Endothelial cell (in vitro differentiated cells): ENCODE data around the gene SERGEF. TPM values are rescaled to one million over a fixed set of nuclear protein-coding genes. Genes with fewer than 3 reads are reported as not detected.
A peak's percentile ranks its signal among the peaks of the same experiment; 100 is the strongest.

ENCODE experiments used
- DNase-seq: peaks from one replicate; pipeline ENCODE4 v3.0.0; 2021; ENCODE audit warnings: low spot score
- H3K27ac Mint-ChIP-seq: one replicate; pipeline ENCODE4 v1.8.0; 2021; ENCODE audit warnings: mixed read lengths, inconsistent platforms; ENCODE audit not compliant: unreplicated experiment
- H3K27me3 Mint-ChIP-seq: one replicate; pipeline ENCODE4 v1.8.0; 2021; ENCODE audit warnings: mild to moderate bottlenecking, moderate library complexity, mixed read lengths, inconsistent platforms; ENCODE audit not compliant: unreplicated experiment
- H3K36me3 Mint-ChIP-seq: one replicate; pipeline ENCODE4 v1.8.0; 2021; ENCODE audit warnings: mild to moderate bottlenecking, low read depth, mixed read lengths, inconsistent platforms; ENCODE audit not compliant: unreplicated experiment
- H3K4me1 Mint-ChIP-seq: one replicate; pipeline ENCODE4 v1.8.0; 2021; ENCODE audit warnings: mild to moderate bottlenecking, mixed read lengths, inconsistent platforms; ENCODE audit not compliant: unreplicated experiment
- H3K4me3 Mint-ChIP-seq: one replicate; pipeline ENCODE4 v1.8.0; 2021; ENCODE audit warnings: mild to moderate bottlenecking, mixed read lengths, inconsistent platforms; ENCODE audit not compliant: unreplicated experiment
- H3K9me3 Mint-ChIP-seq: one replicate; pipeline ENCODE4 v1.8.0; 2021; ENCODE audit warnings: mixed read lengths, inconsistent platforms; ENCODE audit not compliant: unreplicated experiment
- CTCF ChIP-seq: fragments of 200-600 bp; sonication (generic); IDR thresholded peaks from one replicate; pipeline ENCODE4 v1.5.0; 2021; ENCODE audit warnings: antibody characterized with exemption; ENCODE audit not compliant: unreplicated experiment
- total RNA-seq: library from RNA; stranded (reverse); fragmentation: NEBNext Ultra II Directional; extraction: Animal tissue kit (Norgen Biotek cat#: 25700); gene quantifications from one replicate; pipeline ENCODE4 v1.2.1, GENCODE V29; 2021; ENCODE audit not compliant: unreplicated experiment

Gene SERGEF
- total RNA-seq, 1 donor from 2014 or later: 19.1 TPM

- Mint-ChIP-seq H3K27me3 (no peaks in the 10 kb centered on the region), H3K9me3 (no peaks in the 10 kb centered on the region), H3K27ac (no peak overlapping the region), H3K36me3 (no peaks in the 10 kb centered on the region), H3K4me1 (no peaks in the 10 kb centered on the region), H3K4me3 (no peak overlapping the region)
- TF ChIP-seq CTCF: no peak
- DNase-seq: no peak
These were observed 190.5 kb downstream of the SERGEF start for GRCh38 chr11:17822401-17822781.

DNA sequence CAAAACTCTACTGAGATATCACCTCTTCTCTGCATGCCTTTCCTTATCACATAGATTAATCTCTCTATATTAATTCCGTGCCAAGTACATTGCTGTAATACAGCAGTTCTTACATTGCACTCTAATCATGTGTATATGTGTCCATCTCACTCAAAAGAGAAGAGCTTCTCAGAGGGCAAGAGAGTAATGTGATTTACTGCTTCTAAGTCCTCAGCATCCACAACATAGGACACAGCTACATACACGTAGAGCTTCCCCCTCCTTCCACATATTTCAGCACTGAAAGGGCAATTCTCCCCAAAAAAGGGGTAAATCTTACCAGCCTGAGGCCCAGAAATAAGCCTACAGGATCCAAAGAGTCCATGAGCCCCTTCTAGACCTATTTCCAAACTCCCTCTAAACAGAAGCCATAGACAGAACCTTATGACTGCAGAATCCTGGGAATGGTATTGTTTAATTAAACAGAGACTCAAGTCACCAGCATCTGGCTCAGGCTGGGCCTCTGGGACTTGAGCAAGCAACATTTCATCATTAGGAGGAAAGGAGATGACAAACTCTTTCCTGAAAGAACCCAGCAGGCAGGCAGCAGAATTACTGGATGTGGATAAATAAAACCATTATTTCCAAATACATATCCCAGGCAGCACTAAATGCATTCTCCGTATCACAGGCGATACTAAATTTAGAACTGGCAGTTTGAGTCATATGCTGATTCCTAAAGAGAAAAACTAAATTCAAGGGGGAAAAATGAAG is 191.0 kb downstream of the SERGEF start:
- TF ChIP-seq CTCF: no peak
- Mint-ChIP-seq H3K4me1 (peaks cover under 1% of the 10 kb centered on the region), H3K4me3 (no peak overlapping the region), H3K27ac (no peak overlapping the region), H3K9me3 (no peaks in the 10 kb centered on the region), H3K27me3 (no peaks in the 10 kb centered on the region), H3K36me3 (no peaks in the 10 kb centered on the region)
- no peak for DNase-seq

DNA sequence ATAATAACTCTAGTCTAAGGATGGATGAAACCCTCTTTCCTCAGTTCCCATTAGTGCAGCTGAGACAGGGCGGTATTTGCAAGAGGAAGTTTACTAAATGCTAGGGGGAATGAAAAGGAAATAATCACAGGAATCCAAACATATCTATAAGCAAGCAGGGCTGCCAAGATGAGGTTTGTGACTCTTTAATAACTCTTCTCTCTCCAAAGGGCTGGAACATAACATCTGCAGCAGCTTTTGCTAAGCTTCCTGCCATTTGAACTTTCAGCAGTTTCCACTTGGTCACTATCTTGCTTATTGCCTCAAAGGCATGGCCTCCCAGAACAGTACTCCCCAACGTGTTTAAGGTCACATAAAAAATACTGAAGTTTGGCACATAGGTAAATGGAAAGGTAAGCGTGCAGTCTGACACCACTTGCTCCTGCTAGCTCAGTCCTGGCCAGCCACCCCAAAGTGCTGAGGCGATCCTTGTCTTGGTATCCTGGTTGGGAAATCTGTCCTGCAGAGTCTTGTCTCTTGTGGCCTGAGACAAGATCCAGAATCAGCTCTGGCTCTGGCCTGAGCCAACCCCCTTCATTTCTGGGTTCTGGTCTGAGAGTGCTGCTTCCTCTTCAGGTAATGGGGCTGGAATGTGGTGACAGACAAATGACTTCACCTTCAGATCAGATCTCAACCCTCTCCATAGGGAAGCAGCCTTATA is 196.5 kb downstream of the SERGEF start:
- DNase-seq: no peak
- H3K36me3 Mint-ChIP-seq: no peaks in the 10 kb centered on the region
- no peak overlapping the region for H3K27ac Mint-ChIP-seq
- peaks cover 39% of the 10 kb centered on the region for H3K4me1 Mint-ChIP-seq
- H3K27me3 Mint-ChIP-seq: peaks cover 5% of the 10 kb centered on the region
- no peak for TF ChIP-seq CTCF
- no peaks in the 10 kb centered on the region for H3K9me3 Mint-ChIP-seq
- no peak overlapping the region for H3K4me3 Mint-ChIP-seq

DNA sequence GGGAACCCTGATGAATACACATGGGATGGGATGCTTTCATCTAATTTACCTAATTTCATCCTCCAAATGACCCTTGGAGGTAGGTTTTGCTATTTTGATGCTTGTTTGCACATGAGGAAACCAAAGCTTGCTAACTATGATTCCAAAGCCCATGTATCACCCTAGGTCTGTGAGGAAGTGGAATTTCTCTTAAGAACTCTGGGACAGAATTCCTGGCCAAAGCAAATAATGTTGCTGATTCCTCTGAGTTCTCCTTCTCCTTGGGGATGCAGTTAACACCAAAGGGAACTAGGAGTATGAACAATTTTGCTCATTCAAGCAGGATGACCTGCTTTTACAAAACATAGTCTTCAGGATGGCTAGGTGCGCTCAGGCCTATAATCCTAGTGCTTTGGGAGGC is 198.3 kb downstream of the SERGEF start:
- no peak overlapping the region for H3K4me3 Mint-ChIP-seq
- H3K9me3 Mint-ChIP-seq: no peaks in the 10 kb centered on the region
- no peak for TF ChIP-seq CTCF
- no peak for DNase-seq
- no peaks in the 10 kb centered on the region for H3K36me3 Mint-ChIP-seq
- H3K27ac Mint-ChIP-seq: no peak overlapping the region
- H3K4me1 Mint-ChIP-seq: peaks cover 53% of the 10 kb centered on the region
- H3K27me3 Mint-ChIP-seq: peaks cover 7% of the 10 kb centered on the region

DNA sequence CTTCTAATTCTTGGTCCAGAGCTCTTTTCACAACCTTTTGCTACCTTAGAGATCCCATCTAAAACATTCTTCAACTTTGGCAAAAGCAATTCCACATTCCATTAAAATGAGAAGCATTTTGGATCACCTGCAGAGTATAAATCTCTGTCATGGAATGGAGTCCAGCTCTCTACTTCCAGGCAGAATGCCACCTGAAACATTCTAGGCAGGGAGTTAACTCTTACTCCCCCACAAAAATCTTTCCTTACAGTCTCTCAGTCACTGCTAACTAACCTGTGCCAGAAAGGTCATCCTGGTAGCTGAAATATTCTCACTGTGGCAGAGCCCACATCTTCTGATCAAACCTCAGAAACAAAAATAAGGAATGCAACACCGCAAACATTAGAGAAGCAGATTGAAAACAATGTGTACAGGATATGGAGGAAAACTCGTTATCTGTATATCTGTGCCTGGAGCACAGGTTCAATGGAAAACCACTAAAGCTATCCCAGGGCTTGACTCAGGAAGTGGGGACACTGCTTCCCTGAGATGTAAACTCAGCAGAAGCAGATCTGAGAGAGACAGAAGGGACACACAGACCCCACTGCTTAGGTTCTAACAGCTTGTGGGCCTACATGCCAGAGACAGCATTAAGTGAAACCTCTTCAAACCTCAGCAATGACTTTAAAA is 199.3 kb downstream of the SERGEF start:
- H3K4me3 Mint-ChIP-seq: no peak overlapping the region
- no peak for DNase-seq

More for the DNA sequence above, 199.3 kb downstream of the SERGEF start:
- H3K27ac Mint-ChIP-seq: peak overlapping the region; percentile 46
- no peak for TF ChIP-seq CTCF
- peaks cover 56% of the 10 kb centered on the region for H3K4me1 Mint-ChIP-seq
- no peaks in the 10 kb centered on the region for H3K36me3 Mint-ChIP-seq
- H3K27me3 Mint-ChIP-seq: peaks cover 10% of the 10 kb centered on the region
- no peaks in the 10 kb centered on the region for H3K9me3 Mint-ChIP-seq
